Measurements from ENCODE around the gene LRRC75A. TPM values are rescaled to one million over a fixed set of nuclear protein-coding genes. Genes with fewer than 3 reads are reported as not detected.

The LRRC75A gene
- total RNA-seq, 1 donor = 1.4 TPM

DNA sequence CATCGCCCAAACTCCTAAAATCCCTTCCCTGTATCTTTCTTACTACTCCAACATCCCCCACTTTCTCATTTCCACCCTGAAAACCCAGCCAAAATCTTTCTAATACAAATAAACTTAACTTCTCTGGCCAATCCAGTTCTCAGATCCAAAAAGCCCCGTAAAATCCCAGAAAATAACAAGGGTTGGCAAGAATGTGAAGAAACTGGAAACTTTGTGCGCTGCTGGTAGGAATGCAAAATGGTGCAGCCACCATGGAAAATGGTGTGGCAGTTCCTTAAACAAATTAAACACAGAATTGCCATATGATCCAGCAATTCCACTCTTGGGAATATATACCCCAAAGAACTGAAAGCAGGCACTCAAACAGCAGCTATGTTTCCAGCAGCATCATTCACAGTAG lies 24.1 kb downstream of the LRRC75A start:
- H3K27me3 ChIP-seq (ENCODE audit: insufficient read depth, low read length) = no peaks in the 10 kb centered on the region
- TF ChIP-seq, protein P1, sequence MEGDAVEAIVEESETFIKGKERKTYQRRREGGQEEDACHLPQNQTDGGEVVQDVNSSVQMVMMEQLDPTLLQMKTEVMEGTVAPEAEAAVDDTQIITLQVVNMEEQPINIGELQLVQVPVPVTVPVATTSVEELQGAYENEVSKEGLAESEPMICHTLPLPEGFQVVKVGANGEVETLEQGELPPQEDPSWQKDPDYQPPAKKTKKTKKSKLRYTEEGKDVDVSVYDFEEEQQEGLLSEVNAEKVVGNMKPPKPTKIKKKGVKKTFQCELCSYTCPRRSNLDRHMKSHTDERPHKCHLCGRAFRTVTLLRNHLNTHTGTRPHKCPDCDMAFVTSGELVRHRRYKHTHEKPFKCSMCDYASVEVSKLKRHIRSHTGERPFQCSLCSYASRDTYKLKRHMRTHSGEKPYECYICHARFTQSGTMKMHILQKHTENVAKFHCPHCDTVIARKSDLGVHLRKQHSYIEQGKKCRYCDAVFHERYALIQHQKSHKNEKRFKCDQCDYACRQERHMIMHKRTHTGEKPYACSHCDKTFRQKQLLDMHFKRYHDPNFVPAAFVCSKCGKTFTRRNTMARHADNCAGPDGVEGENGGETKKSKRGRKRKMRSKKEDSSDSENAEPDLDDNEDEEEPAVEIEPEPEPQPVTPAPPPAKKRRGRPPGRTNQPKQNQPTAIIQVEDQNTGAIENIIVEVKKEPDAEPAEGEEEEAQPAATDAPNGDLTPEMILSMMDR (IDR thresholded peaks at IDR 0.05; ENCODE audit: extremely low read depth, low read depth, low read length) = peak; percentile 42
- no peaks in the 10 kb centered on the region for H3K9me3 ChIP-seq (ENCODE audit: low read depth, low read length)
- peaks cover 8% of the 10 kb centered on the region for H4K20me1 ChIP-seq (ENCODE audit: insufficient read depth, low read length)
- peaks cover 5% of the 10 kb centered on the region for H3K36me3 ChIP-seq (ENCODE audit: insufficient read depth, low read length)
- no peaks in the 10 kb centered on the region for H3K79me2 ChIP-seq (ENCODE audit: insufficient read depth, low read length)
- no peaks in the 10 kb centered on the region for H3K4me1 ChIP-seq (ENCODE audit: insufficient read depth, low read length)
- H3K4me3 ChIP-seq (ENCODE audit: insufficient read depth, low read length) = no peak overlapping the region
- H3K4me2 ChIP-seq (ENCODE audit: insufficient read depth, low read length) = no peak overlapping the region
- H3K27ac ChIP-seq (ENCODE audit: low read depth, low read length) = no peak overlapping the region
- no peak for DNase-seq (ENCODE audit: insufficient read length, low spot score, missing footprints)
- no peak overlapping the region for H2AFZ ChIP-seq (ENCODE audit: low read length)

DNA sequence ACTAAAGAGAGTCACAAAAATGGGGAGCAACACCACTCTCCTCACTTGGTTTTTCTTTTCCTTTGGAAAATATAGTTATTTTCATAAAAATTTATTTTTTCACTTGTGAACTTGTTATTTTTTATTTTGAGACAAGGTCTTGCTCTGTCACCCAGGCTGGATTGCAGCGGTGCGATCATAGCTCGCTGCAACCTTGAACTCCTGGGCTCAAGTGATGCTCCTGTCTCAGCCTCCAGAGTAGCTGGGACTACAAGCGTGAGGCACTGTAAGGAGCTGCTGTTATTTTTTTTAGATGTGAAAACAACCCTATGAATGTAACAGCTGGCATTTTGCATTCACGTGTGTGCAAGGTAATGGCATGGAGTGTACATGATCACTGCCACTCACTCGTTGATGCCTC lies 24.9 kb downstream of the LRRC75A start:
- DNase-seq (ENCODE audit: insufficient read length, low spot score, missing footprints) = no peak

GRCh38 chr17:16466407-16466806 lies 25.6 kb downstream of the LRRC75A start:
- Histone ChIP-seq H4K20me1 (ENCODE audit: insufficient read depth, low read length) (peaks cover 12% of the 10 kb centered on the region), H3K4me1 (ENCODE audit: insufficient read depth, low read length) (no peaks in the 10 kb centered on the region), H2AFZ (ENCODE audit: low read length) (no peak overlapping the region), H3K79me2 (ENCODE audit: insufficient read depth, low read length) (no peaks in the 10 kb centered on the region), H3K27ac (ENCODE audit: low read depth, low read length) (no peak overlapping the region), H3K36me3 (ENCODE audit: insufficient read depth, low read length) (peaks cover 6% of the 10 kb centered on the region), H3K4me3 (ENCODE audit: insufficient read depth, low read length) (no peak overlapping the region), H3K27me3 (ENCODE audit: insufficient read depth, low read length) (no peaks in the 10 kb centered on the region), H3K4me2 (ENCODE audit: insufficient read depth, low read length) (no peak overlapping the region), H3K9me3 (ENCODE audit: low read depth, low read length) (no peaks in the 10 kb centered on the region)
- no peak for DNase-seq (ENCODE audit: insufficient read length, low spot score, missing footprints)
- TF ChIP-seq, protein P1 (IDR thresholded peaks at IDR 0.05; ENCODE audit: extremely low read depth, low read depth, low read length) = no peak

More for the DNA sequence above, 24.9 kb downstream of the LRRC75A start:
- Histone ChIP-seq H2AFZ (ENCODE audit: low read length) (no peak overlapping the region), H4K20me1 (ENCODE audit: insufficient read depth, low read length) (peaks cover 12% of the 10 kb centered on the region), H3K79me2 (ENCODE audit: insufficient read depth, low read length) (no peaks in the 10 kb centered on the region), H3K4me1 (ENCODE audit: insufficient read depth, low read length) (no peaks in the 10 kb centered on the region), H3K4me2 (ENCODE audit: insufficient read depth, low read length) (no peak overlapping the region), H3K36me3 (ENCODE audit: insufficient read depth, low read length) (peaks cover 6% of the 10 kb centered on the region), H3K27ac (ENCODE audit: low read depth, low read length) (no peak overlapping the region), H3K9me3 (ENCODE audit: low read depth, low read length) (no peaks in the 10 kb centered on the region), H3K4me3 (ENCODE audit: insufficient read depth, low read length) (no peak overlapping the region), H3K27me3 (ENCODE audit: insufficient read depth, low read length) (no peaks in the 10 kb centered on the region)
- TF ChIP-seq, protein P1 (IDR thresholded peaks at IDR 0.05; ENCODE audit: extremely low read depth, low read depth, low read length) = no peak

GRCh38 chr17:16465861-16466338 lies 26.1 kb downstream of the LRRC75A start:
- Histone ChIP-seq H3K36me3 (ENCODE audit: insufficient read depth, low read length) (peaks cover 6% of the 10 kb centered on the region), H2AFZ (ENCODE audit: low read length) (no peak overlapping the region), H3K4me1 (ENCODE audit: insufficient read depth, low read length) (no peaks in the 10 kb centered on the region), H3K4me2 (ENCODE audit: insufficient read depth, low read length) (no peak overlapping the region), H3K27ac (ENCODE audit: low read depth, low read length) (no peak overlapping the region), H3K27me3 (ENCODE audit: insufficient read depth, low read length) (no peaks in the 10 kb centered on the region), H3K4me3 (ENCODE audit: insufficient read depth, low read length) (no peak overlapping the region), H3K9me3 (ENCODE audit: low read depth, low read length) (no peaks in the 10 kb centered on the region), H4K20me1 (ENCODE audit: insufficient read depth, low read length) (peaks cover 13% of the 10 kb centered on the region), H3K79me2 (ENCODE audit: insufficient read depth, low read length) (no peaks in the 10 kb centered on the region)
- DNase-seq (ENCODE audit: insufficient read length, low spot score, missing footprints) = peak; percentile 74
- TF ChIP-seq, protein P1 (IDR thresholded peaks at IDR 0.05; ENCODE audit: extremely low read depth, low read depth, low read length) = no peak
